AG04450 (cell line): ENCODE results near the gene METTL8. TPM values are rescaled to one million over a fixed set of nuclear protein-coding genes. Genes with fewer than 3 reads are reported as not detected.

Source experiments
- CTCF ChIA-PET: fragments of 300-600, 350-600 bp; formaldehyde crosslinking; extraction: SDS; loops from one replicate; lab custom pipeline; 2022; ENCODE audit warnings: antibody characterized with exemption, inconsistent platforms; lab: Charles Lee
- POLR2A ChIA-PET: fragments of 350-600 bp; formaldehyde crosslinking; extraction: SDS; loops from one replicate; lab custom pipeline; 2021; ENCODE audit warnings: antibody characterized with exemption, inconsistent platforms; lab: Yijun Ruan, JAX
- DNase-seq: peaks from one replicate; pipeline ENCODE4 v3.0.0-alpha.2; 2011; ENCODE audit warnings: low read depth, low spot score
- H3K27ac ChIP-seq: one replicate; pipeline ENCODE4 v1.5.1; 2012; ENCODE audit warnings: low read depth, low read length, control low read depth
- H3K27me3 ChIP-seq: one replicate; pipeline ENCODE4 v1.6.0; 2012; ENCODE audit warnings: low read length; ENCODE audit not compliant: control insufficient read depth, insufficient read depth
- H3K4me3 ChIP-seq: 2 replicates; pipeline ENCODE4 v1.5.1; 2011; ENCODE audit warnings: mild to moderate bottlenecking, low read depth, low read length, control low read depth
- H3K9me3 ChIP-seq: 2 replicates; pipeline ENCODE4 v1.5.1; 2012; ENCODE audit warnings: low read length; ENCODE audit not compliant: control insufficient read depth, insufficient read depth
- CTCF ChIP-seq: IDR thresholded peaks from 2 replicates; pipeline ENCODE4 v1.5.1; 2011; ENCODE audit warnings: low read depth, low read length, control low read depth, inconsistent platforms
- polyA plus RNA-seq: library from polyadenylated mRNA; depleted of rRNA; stranded (reverse); fragments of >200 nt; gene quantifications from 2 replicates; pipeline ENCODE4 v1.2.3, GENCODE V29; 2011

Gene METTL8
- polyA plus RNA-seq, 1 experiment: 25.9 TPM

- DNase-seq: no peak
- ChIA-PET POLR2A (no interaction called here), CTCF (interaction anchor here (0.9 to 1.8 kb wide), 5 partner anchors 12 to 437 kb away, joined by 3 to 5 read pairs (median 3); no protein-coding TSS in a partner anchor)
- Histone ChIP-seq H3K9me3 (no peaks in the 10 kb centered on the region), H3K27me3 (no peaks in the 10 kb centered on the region), H3K27ac (no peak overlapping the region), H3K4me3 (no peak overlapping the region)
- TF ChIP-seq CTCF: no peak
Measured at GRCh38 chr2:171410624-171411023, 23.2 kb downstream of the METTL8 start.

- TF ChIP-seq CTCF: no peak
- POLR2A ChIA-PET: no interaction called here
- CTCF ChIA-PET: interaction anchor here (0.9 to 1.8 kb wide), 3 partner anchors 11 to 437 kb away, joined by 3 to 5 read pairs (median 4); no protein-coding TSS in a partner anchor
- Histone ChIP-seq H3K27ac (no peak overlapping the region), H3K4me3 (no peak overlapping the region), H3K27me3 (no peaks in the 10 kb centered on the region), H3K9me3 (no peaks in the 10 kb centered on the region)
- no peak for DNase-seq
Measured at GRCh38 chr2:171410101-171410500, 23.7 kb downstream of the METTL8 start.

- no peaks in the 10 kb centered on the region for H3K9me3 ChIP-seq
- no peak for DNase-seq
- H3K27ac ChIP-seq: no peak overlapping the region
- POLR2A ChIA-PET: no interaction called here
- CTCF ChIA-PET: interaction anchor here (1.8 kb wide), 2 partner anchors 10 to 436 kb away, joined by 4 to 5 read pairs; no protein-coding TSS in a partner anchor
- no peak overlapping the region for H3K4me3 ChIP-seq
- H3K27me3 ChIP-seq: no peaks in the 10 kb centered on the region
- no peak for TF ChIP-seq CTCF
Measured at GRCh38 chr2:171409436-171409971, 24.3 kb downstream of the METTL8 start.

GRCh38 chr2:171407676-171408044 lies 26.1 kb downstream of the METTL8 start:
- Histone ChIP-seq H3K27ac (no peak overlapping the region), H3K27me3 (no peaks in the 10 kb centered on the region), H3K4me3 (no peak overlapping the region), H3K9me3 (no peaks in the 10 kb centered on the region)
- TF ChIP-seq CTCF: no peak
- no peak for DNase-seq
- ChIA-PET POLR2A (no interaction called here), CTCF (interaction anchor here (2.7 kb wide), 1 partner anchor 9 kb away, joined by 11 read pairs; no protein-coding TSS in a partner anchor)

GRCh38 chr2:171407030-171407675 lies 26.6 kb downstream of the METTL8 start:
- ChIA-PET POLR2A (no interaction called here), CTCF (interaction anchor here (2.7 kb wide), 1 partner anchor 9 kb away, joined by 11 read pairs; no protein-coding TSS in a partner anchor)
- Histone ChIP-seq H3K9me3 (no peaks in the 10 kb centered on the region), H3K4me3 (no peak overlapping the region), H3K27ac (no peak overlapping the region), H3K27me3 (no peaks in the 10 kb centered on the region)
- DNase-seq: no peak
- TF ChIP-seq CTCF: no peak
